WI38 (cell line): ENCODE results near the gene GMDS.

Source experiments
- H3K4me3 ChIP-seq: 2 replicates; pipeline ENCODE4 v1.5.1; 2011; ENCODE audit warnings: low read depth, mild to moderate bottlenecking, control low read depth, low read length
- TF ChIP-seq, protein P1 (sequence below): IDR thresholded peaks from 2 replicates; pipeline ENCODE4 v1.5.1; 2012; ENCODE audit warnings: low read depth, mild to moderate bottlenecking, control low read depth, low read length

Gene GMDS

DNA sequence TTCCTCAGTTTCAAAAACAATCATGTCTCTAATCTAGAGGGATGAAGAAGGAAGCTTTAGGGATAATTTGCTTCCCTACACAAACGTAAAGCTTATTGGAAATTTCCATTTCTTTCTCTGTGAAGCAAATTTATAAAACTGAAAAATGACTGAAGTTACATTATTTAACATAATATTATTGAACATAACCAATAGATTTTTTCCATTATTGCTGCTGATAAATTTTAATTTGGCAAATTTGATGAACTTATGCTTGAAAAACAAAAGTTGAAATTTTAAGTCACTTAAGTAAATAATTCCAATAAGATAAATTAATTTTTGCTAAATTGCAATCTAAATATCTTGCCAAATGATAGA lies 140.9 kb downstream of the GMDS start:
- no peak overlapping the region for H3K4me3 ChIP-seq
- TF ChIP-seq, protein P1, sequence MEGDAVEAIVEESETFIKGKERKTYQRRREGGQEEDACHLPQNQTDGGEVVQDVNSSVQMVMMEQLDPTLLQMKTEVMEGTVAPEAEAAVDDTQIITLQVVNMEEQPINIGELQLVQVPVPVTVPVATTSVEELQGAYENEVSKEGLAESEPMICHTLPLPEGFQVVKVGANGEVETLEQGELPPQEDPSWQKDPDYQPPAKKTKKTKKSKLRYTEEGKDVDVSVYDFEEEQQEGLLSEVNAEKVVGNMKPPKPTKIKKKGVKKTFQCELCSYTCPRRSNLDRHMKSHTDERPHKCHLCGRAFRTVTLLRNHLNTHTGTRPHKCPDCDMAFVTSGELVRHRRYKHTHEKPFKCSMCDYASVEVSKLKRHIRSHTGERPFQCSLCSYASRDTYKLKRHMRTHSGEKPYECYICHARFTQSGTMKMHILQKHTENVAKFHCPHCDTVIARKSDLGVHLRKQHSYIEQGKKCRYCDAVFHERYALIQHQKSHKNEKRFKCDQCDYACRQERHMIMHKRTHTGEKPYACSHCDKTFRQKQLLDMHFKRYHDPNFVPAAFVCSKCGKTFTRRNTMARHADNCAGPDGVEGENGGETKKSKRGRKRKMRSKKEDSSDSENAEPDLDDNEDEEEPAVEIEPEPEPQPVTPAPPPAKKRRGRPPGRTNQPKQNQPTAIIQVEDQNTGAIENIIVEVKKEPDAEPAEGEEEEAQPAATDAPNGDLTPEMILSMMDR: no peak

DNA sequence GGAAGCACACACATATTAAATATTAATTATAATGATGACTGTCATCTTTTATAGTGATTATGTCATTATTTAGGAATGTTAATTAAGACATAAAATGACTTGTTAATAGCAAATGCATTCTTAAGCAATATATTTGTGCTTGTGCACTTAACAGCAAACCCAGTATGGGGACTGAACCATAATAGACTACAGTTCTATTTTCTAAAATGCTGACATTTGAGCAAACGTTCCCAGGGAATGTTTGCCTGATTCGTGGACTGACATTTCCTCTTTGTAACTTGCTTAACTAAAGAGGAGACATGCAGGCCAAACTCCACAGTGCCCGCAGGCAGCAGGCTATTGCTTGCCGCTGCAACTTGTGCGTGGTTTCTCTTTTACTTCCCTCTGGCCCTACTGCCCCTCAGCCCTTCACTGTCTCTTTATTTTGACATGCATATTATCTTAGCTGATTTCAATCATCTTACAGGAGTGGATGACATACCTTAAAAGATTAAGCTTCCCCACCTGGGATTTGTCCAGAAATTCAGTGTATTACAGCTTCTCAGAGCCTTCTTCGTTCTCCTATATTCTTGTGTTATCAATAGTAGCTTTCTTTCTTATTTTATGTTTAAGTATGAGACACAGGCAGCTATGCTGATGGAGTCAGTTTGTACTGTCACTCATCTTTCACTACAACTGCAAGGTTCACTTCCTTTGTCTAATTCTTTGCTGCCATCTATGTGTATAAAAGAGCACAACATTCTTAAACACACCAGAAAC lies 141.5 kb downstream of the GMDS start:
- TF ChIP-seq, protein P1: peak; percentile 17; the same call in 1 of the 2 replicates
- no peak overlapping the region for H3K4me3 ChIP-seq

DNA sequence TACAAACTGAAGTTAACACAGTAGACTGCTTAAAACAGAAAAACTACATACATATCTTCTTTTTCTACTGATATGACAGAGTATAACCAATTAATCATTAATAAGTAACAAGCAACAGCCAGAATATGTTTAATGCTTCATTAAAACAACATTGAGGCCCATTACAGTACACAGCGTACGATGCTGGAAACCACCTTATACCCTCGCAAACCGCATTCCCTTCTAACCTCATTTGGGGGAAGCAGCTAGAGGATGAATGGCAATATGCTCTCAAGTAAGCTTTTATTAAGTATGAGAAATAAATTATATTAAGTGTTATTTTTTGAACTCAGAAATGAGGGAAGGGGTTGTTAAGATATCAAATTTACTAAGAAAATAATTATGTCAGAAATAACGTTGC lies 142.4 kb downstream of the GMDS start:
- TF ChIP-seq, protein P1: no peak
- no peak overlapping the region for H3K4me3 ChIP-seq

DNA sequence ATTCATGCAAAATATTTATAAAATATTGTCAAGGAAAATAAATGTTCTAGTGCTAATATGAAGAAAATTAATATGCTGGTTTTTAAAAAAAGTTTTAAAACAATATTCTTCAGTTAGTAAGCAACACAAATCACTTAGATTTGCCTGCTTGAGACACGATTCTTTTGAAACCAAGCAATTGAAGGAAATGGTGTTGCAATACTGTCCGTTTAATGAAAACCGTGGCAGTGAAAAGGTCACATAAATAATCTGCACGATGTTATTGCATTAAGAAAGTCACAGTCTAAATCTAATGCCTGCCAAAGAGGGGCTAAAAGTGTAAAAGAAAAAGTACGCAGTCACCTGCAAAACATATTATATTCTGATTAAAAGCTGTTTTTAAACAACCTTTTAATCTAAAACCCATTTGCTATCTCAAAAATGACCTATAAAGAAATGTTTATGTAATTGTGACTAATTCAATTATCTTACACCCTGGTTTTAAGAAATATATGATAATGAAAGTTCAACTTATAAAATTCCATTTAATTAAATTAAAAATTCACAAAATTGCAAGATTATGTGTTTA lies 143.0 kb downstream of the GMDS start:
- TF ChIP-seq, protein P1: no peak
- H3K4me3 ChIP-seq: no peak overlapping the region

DNA sequence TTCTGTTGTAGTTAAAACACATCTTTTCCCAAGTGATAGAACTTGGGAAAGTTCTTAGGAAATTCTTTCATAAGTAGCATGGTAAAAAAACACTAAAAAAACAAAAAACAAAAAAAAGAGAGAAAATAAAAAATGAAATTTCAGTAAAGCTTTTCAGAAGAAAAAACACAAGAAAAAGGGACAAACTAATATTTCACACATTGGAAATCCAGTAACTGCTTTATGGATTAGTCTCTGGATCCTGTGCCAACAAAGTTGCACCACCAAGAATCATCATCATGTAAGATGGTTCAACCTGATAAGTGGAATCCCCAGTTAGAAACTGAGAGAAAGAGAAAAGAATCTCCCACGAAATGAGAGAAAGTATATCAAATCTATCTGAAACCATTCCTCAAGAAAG lies 144.2 kb downstream of the GMDS start:
- no peak overlapping the region for H3K4me3 ChIP-seq
- TF ChIP-seq, protein P1: no peak

DNA sequence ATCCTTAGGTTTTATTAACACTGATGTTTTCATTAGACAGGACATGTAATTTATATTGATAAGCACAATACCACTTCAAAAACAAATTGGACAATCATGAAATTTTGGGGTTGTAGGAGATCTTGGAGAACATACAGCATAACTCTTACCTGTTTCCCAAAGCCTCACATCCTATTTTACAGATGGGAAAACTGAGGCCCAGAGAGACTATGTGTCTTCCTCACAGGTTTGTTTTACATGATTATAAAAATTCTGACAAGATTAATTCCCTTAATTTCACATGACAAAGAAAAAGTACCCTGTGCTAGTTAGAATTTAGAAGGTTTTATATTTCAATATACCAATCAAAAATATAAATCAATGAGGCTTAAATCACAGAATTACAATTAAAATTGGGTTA lies 145.5 kb downstream of the GMDS start:
- TF ChIP-seq, protein P1: no peak
- no peak overlapping the region for H3K4me3 ChIP-seq

DNA sequence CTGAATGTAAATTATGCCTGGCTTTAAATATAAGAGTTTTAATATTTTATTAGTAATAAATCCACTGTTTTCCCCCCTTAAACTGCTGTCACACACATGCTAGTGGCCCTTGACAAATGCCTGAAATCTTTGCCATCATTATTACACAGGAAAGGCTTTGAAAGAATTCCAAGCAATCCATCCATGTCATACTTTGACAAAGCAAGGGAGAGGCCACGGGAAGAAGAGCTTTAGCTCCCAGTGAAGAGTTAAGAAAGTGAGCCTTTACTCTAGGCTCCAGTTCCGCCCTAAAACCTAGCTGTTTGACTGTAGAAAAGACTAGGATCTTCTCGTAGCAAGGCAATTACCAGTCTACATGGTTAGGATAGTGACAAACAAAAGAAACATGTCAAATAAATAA lies 147.9 kb downstream of the GMDS start:
- no peak overlapping the region for H3K4me3 ChIP-seq
- TF ChIP-seq, protein P1: no peak
